HEK293 (cell line): ENCODE results near the gene MAGEB6.

ENCODE experiments used
- CTCF ChIA-PET: fragments of 350-600 bp; formaldehyde crosslinking; extraction: SDS; loops from one replicate; lab custom pipeline; 2021; ENCODE audit warnings: antibody characterized with exemption; lab: Yijun Ruan, JAX
- POLR2A ChIA-PET: fragments of 300-600 bp; formaldehyde crosslinking; extraction: SDS; loops from one replicate; lab custom pipeline; 2020; ENCODE audit warnings: antibody characterized with exemption, inconsistent platforms; lab: Yijun Ruan, JAX
- H3K27ac ChIP-seq: fragments of 200-500 bp; sonication (Bioruptor generic); 2 replicates; pipeline ENCODE4 v1.5.1; 2014; ENCODE audit warnings: low read depth, low read length, control low read depth, inconsistent platforms; ENCODE audit errors: extremely low read depth
- H3K36me3 ChIP-seq, 2 experiments: fragments of 200-500 bp in 1 of 2; sonication (Bioruptor generic) in 1 of 2; 1 replicate in 1 of 2; 2 replicates in 1 of 2; pipeline ENCODE4 v1.5.1; 2014 to 2017; ENCODE audit warnings: inconsistent platforms in 2 of 2, low read length in 2 of 2; ENCODE audit not compliant: control insufficient read depth in 2 of 2, insufficient read depth in 1 of 2
- H3K4me1 ChIP-seq: fragments of 200-500 bp; sonication (Bioruptor generic); 2 replicates; pipeline ENCODE4 v1.5.1; 2014; ENCODE audit warnings: mild to moderate bottlenecking, low read length, inconsistent platforms; ENCODE audit not compliant: control insufficient read depth, insufficient read depth
- H3K4me3 ChIP-seq: 2 replicates; pipeline ENCODE4 v1.5.1; 2011; ENCODE audit warnings: low read depth, mild to moderate bottlenecking, control low read depth, low read length, moderate library complexity
- H3K9me3 ChIP-seq: fragments of 200-500 bp; sonication (Bioruptor generic); 2 replicates; pipeline ENCODE4 v1.5.1; 2014; ENCODE audit warnings: low read depth, low read length, inconsistent platforms; ENCODE audit not compliant: control insufficient read depth, insufficient read depth
- EGR2 ChIP-seq: fragments of 450-650 bp; formaldehyde crosslinking; IDR thresholded peaks from 2 replicates; pipeline ENCODE4 v1.5.1; 2016; ENCODE audit warnings: low read depth, missing biosample characterization, missing genetic modification characterization
- MZF1 ChIP-seq: fragments of 450-650 bp; formaldehyde crosslinking; IDR thresholded peaks from 2 replicates; pipeline ENCODE4 v1.5.1; 2017; ENCODE audit warnings: missing biosample characterization, missing genetic modification characterization, borderline replicate concordance
- SALL2 ChIP-seq: fragments of 450-650 bp; formaldehyde crosslinking; IDR thresholded peaks from 2 replicates; pipeline ENCODE4 v1.5.0; 2017; ENCODE audit warnings: missing biosample characterization, mild to moderate bottlenecking, missing genetic modification characterization, borderline replicate concordance
- SETDB1 ChIP-seq: IDR thresholded peaks from one replicate; pipeline ENCODE4 v1.6.1; 2017; ENCODE audit warnings: mild to moderate bottlenecking, low read length, moderate library complexity, mixed read lengths; ENCODE audit not compliant: insufficient read length
- ZBTB1 ChIP-seq: fragments of 450-650 bp; formaldehyde crosslinking; IDR thresholded peaks from 2 replicates; pipeline ENCODE4 v1.5.1; 2016; ENCODE audit warnings: missing biosample characterization, missing genetic modification characterization
- ZBTB8A ChIP-seq: fragments of 450-650 bp; formaldehyde crosslinking; IDR thresholded peaks from 2 replicates; pipeline ENCODE4 v1.5.1; 2016; ENCODE audit warnings: missing biosample characterization, missing genetic modification characterization
- ZNF184 ChIP-seq: fragments of 450-650 bp; IDR thresholded peaks from 2 replicates; pipeline ENCODE4 v1.5.1; 2018; ENCODE audit warnings: missing biosample characterization, mild to moderate bottlenecking, missing genetic modification characterization
- ZNF202 ChIP-seq: fragments of 450-650 bp; formaldehyde crosslinking; IDR thresholded peaks from 2 replicates; pipeline ENCODE4 v1.5.1; 2016; ENCODE audit warnings: missing biosample characterization, missing genetic modification characterization, borderline replicate concordance
- ZNF311 ChIP-seq: fragments of 450-650 bp; formaldehyde crosslinking; IDR thresholded peaks from 2 replicates; pipeline ENCODE4 v1.5.1; 2017; ENCODE audit warnings: missing biosample characterization, missing genetic modification characterization, borderline replicate concordance
- ZNF37A ChIP-seq: fragments of 450-650 bp; IDR thresholded peaks from 2 replicates; pipeline ENCODE4 v1.5.1; 2018; ENCODE audit warnings: missing biosample characterization, missing genetic modification characterization
- ZNF426 ChIP-seq: fragments of 450-650 bp; formaldehyde crosslinking; IDR thresholded peaks from 2 replicates; pipeline ENCODE4 v1.5.1; 2017; ENCODE audit warnings: missing biosample characterization, missing genetic modification characterization, mild to moderate bottlenecking, inconsistent platforms, moderate library complexity
- ZNF473 ChIP-seq: fragments of 450-650 bp; formaldehyde crosslinking; IDR thresholded peaks from 2 replicates; pipeline ENCODE4 v1.5.1; 2017; ENCODE audit warnings: missing biosample characterization, missing genetic modification characterization
- ZNF548 ChIP-seq: fragments of 450-650 bp; formaldehyde crosslinking; IDR thresholded peaks from 2 replicates; pipeline ENCODE4 v1.5.1; 2016; ENCODE audit warnings: missing biosample characterization, missing genetic modification characterization
- ZNF580 ChIP-seq: fragments of 450-650 bp; formaldehyde crosslinking; IDR thresholded peaks from 2 replicates; pipeline ENCODE4 v1.5.1; 2016; ENCODE audit warnings: missing biosample characterization, missing genetic modification characterization
- ZNF654 ChIP-seq: fragments of 450-650 bp; formaldehyde crosslinking; IDR thresholded peaks from 2 replicates; pipeline ENCODE4 v1.5.1; 2016; ENCODE audit warnings: low read depth, missing biosample characterization, missing genetic modification characterization
- ZNF664 ChIP-seq: fragments of 450-650 bp; formaldehyde crosslinking; IDR thresholded peaks from 2 replicates; pipeline ENCODE4 v1.5.1; 2016; ENCODE audit warnings: missing biosample characterization, missing genetic modification characterization
- ZNF692 ChIP-seq: fragments of 450-650 bp; formaldehyde crosslinking; IDR thresholded peaks from 2 replicates; pipeline ENCODE4 v1.5.1; 2016; ENCODE audit warnings: missing biosample characterization, missing genetic modification characterization
- ZNF776 ChIP-seq: fragments of 450-650 bp; formaldehyde crosslinking; IDR thresholded peaks from 2 replicates; pipeline ENCODE4 v1.5.0; 2017; ENCODE audit warnings: missing biosample characterization, missing genetic modification characterization, borderline replicate concordance
- ZSCAN23 ChIP-seq: fragments of 450-650 bp; formaldehyde crosslinking; IDR thresholded peaks from 2 replicates; pipeline ENCODE4 v1.5.1; 2016; ENCODE audit warnings: missing biosample characterization, missing genetic modification characterization
- ZSCAN5A ChIP-seq: fragments of 450-650 bp; formaldehyde crosslinking; IDR thresholded peaks from 2 replicates; pipeline ENCODE4 v1.5.1; 2016; ENCODE audit warnings: missing biosample characterization, missing genetic modification characterization

Gene MAGEB6

GRCh38 chrX:26208012-26208411 is 15.8 kb downstream of the MAGEB6 start:
- no peaks in the 10 kb centered on the region for H3K36me3 ChIP-seq
- H3K4me3 ChIP-seq, result no peak overlapping the region
- ChIA-PET POLR2A (no interaction called here), CTCF (no interaction called here)
- no peaks in the 10 kb centered on the region for H3K4me1 ChIP-seq
- H3K27ac ChIP-seq, result no peak overlapping the region
- no peak for TF ChIP-seq ZNF37A (tag by site-specific recombination)
- TF ChIP-seq MZF1, result no peak
- no peak for TF ChIP-seq ZBTB1 (tag by site-specific recombination)
- no peak for TF ChIP-seq ZBTB8A
- no peak for TF ChIP-seq ZNF473
- no peak for TF ChIP-seq ZNF692
- H3K9me3 ChIP-seq, result no peaks in the 10 kb centered on the region

GRCh38 chrX:26215869-26216268 is 23.6 kb downstream of the MAGEB6 start, which contains the start of gene MAGEB5:
Gene MAGEB5, plus strand, starts transcription at chrX:26216169. Its CDS starts 1,133 bp downstream, at chrX:26217302.
- ChIA-PET POLR2A (no interaction called here), CTCF (no interaction called here)

GRCh38 chrX:26219351-26219750 is 27.1 kb downstream of the MAGEB6 start:
- no peaks in the 10 kb centered on the region for H3K36me3 ChIP-seq
- H3K27ac ChIP-seq, result no peak overlapping the region
- CTCF ChIA-PET, result no interaction called here
- H3K9me3 ChIP-seq, result no peaks in the 10 kb centered on the region
- H3K4me1 ChIP-seq, result no peaks in the 10 kb centered on the region
- no peak overlapping the region for H3K4me3 ChIP-seq
- POLR2A ChIA-PET, result no interaction called here
- TF ChIP-seq ZNF311 (no peak), ZNF548 (tag by site-specific recombination) (no peak), ZSCAN5A (no peak), ZNF426 (no peak), ZNF654 (tag by site-specific recombination) (no peak)

More at GRCh38 chrX:26215869-26216268, 23.6 kb downstream of the MAGEB6 start, which contains the start of gene MAGEB5:
- TF ChIP-seq ZNF664 (tag by site-specific recombination), result no peak
- no peak for TF ChIP-seq ZNF580 (tag by site-specific recombination)
- TF ChIP-seq EGR2 (tag by site-specific recombination), result no peak
- no peak for TF ChIP-seq ZNF184 (tag by site-specific recombination)
- no peak for TF ChIP-seq ZNF202 (tag by site-specific recombination)
- TF ChIP-seq SALL2, result no peak
- no peak for TF ChIP-seq ZSCAN23 (tag by site-specific recombination)
- no peak for TF ChIP-seq ZSCAN5A
- TF ChIP-seq ZNF776 (tag by site-specific recombination), result no peak
- no peak for TF ChIP-seq SETDB1
- Histone ChIP-seq H3K9me3 (no peaks in the 10 kb centered on the region), H3K4me3 (no peak within 1 kb of the TSS), H3K27ac (no peak within 1 kb of the TSS), H3K36me3 (no peaks in the 10 kb centered on the region), H3K4me1 (no peaks in the 10 kb centered on the region)
